Erythroblast (primary cell): ENCODE data around the gene ADARB2.

Source experiments
- GATA1 ChIP-seq: IDR thresholded peaks from 2 replicates; pipeline ENCODE4 v1.6.1; 2011; ENCODE audit warnings: low read depth, mild to moderate bottlenecking, control low read depth, low read length, moderate library complexity
- POLR2A ChIP-seq: IDR thresholded peaks from 2 replicates; pipeline ENCODE4 v1.6.1; 2011; ENCODE audit warnings: mild to moderate bottlenecking, low read length

- TF ChIP-seq POLR2A: no peak
- no peak for TF ChIP-seq GATA1
Observed at GRCh38 chr10:1393481-1393880, 343.8 kb downstream of the ADARB2 start.
